GM23338 (cell line): ENCODE results near the gene RALGPS1. TPM values are rescaled to one million over a fixed set of nuclear protein-coding genes. Genes with fewer than 3 reads are reported as not detected.

Source experiments
- ATAC-seq: fragments of 200-7000 bp; cut with Tn5 transposase; 3 replicates; pipeline ENCODE4 v1.9.1; 2020
- DNase-seq: peaks from one replicate; pipeline ENCODE4 v3.0.0-alpha.2; 2015; ENCODE audit warnings: low spot score
- H2AFZ ChIP-seq: fragments of 200-600 bp; sonication (generic); 2 replicates; pipeline ENCODE4 v1.8.0; 2016; ENCODE audit warnings: antibody characterized with exemption, mild to moderate bottlenecking, moderate library complexity
- H3F3A ChIP-seq: fragments of 200-600 bp; sonication (generic); replicated peaks from 2 replicates; pipeline ENCODE4 v1.8.0; 2017; ENCODE audit warnings: antibody characterized with exemption, mixed run types, low read depth
- H3K27ac ChIP-seq: fragments of 200-600 bp; sonication (generic); 2 replicates; pipeline ENCODE4 v1.6.1; 2016; ENCODE audit warnings: low read depth
- H3K27me3 ChIP-seq: fragments of 200-600 bp; sonication (generic); 2 replicates; pipeline ENCODE4 v1.8.0; 2016; ENCODE audit warnings: mild to moderate bottlenecking, mixed run types, moderate library complexity; ENCODE audit not compliant: insufficient read depth
- H3K36me3 ChIP-seq: fragments of 200-600 bp; sonication (generic); 2 replicates; pipeline ENCODE4 v1.8.0; 2016; ENCODE audit warnings: mild to moderate bottlenecking; ENCODE audit not compliant: insufficient read depth
- H3K4me1 ChIP-seq: fragments of 200-600 bp; sonication (generic); 2 replicates; pipeline ENCODE4 v1.8.0; 2016; ENCODE audit warnings: mild to moderate bottlenecking, moderate library complexity; ENCODE audit not compliant: insufficient read depth
- H3K4me2 ChIP-seq: fragments of 200-600 bp; sonication (generic); 2 replicates; pipeline ENCODE4 v1.7.1; 2017; ENCODE audit warnings: mixed run types
- H3K4me3 ChIP-seq: fragments of 200-600 bp; sonication (generic); 2 replicates; pipeline ENCODE4 v1.6.1; 2016; ENCODE audit warnings: mixed run types
- H3K79me2 ChIP-seq: fragments of 200-600 bp; sonication (generic); replicated peaks from 2 replicates; pipeline ENCODE4 v1.8.0; 2017; ENCODE audit warnings: mild to moderate bottlenecking; ENCODE audit not compliant: insufficient read depth
- H3K9me2 ChIP-seq: fragments of 200-600 bp; sonication (generic); 2 replicates; pipeline ENCODE4 v1.8.0; 2017; ENCODE audit not compliant: insufficient read depth
- H4K20me1 ChIP-seq: fragments of 200-600 bp; sonication (generic); replicated peaks from 2 replicates; pipeline ENCODE4 v1.8.0; 2017; ENCODE audit warnings: mild to moderate bottlenecking; ENCODE audit not compliant: insufficient read depth
- H3K27ac Mint-ChIP-seq: 2 replicates; pipeline ENCODE4 v1.8.0; 2020; ENCODE audit warnings: inconsistent platforms, mild to moderate bottlenecking, moderate library complexity, mixed read lengths
- H3K27me3 Mint-ChIP-seq: 3 replicates; pipeline ENCODE4 v1.8.0; 2022; ENCODE audit warnings: low read depth, mild to moderate bottlenecking, moderate library complexity, mixed read lengths, inconsistent platforms; ENCODE audit not compliant: insufficient read depth, poor library complexity
- H3K36me3 Mint-ChIP-seq: 3 replicates; pipeline ENCODE4 v1.8.0; 2021; ENCODE audit warnings: low read depth, mild to moderate bottlenecking, inconsistent platforms, moderate library complexity, mixed read lengths
- H3K4me1 Mint-ChIP-seq: 3 replicates; pipeline ENCODE4 v1.8.0; 2020; ENCODE audit warnings: mild to moderate bottlenecking, inconsistent platforms, mixed read lengths
- H3K4me3 Mint-ChIP-seq: 3 replicates; pipeline ENCODE4 v1.8.0; 2021; ENCODE audit warnings: moderate library complexity, mild to moderate bottlenecking, inconsistent platforms, mixed read lengths
- H3K9me3 Mint-ChIP-seq: 3 replicates; pipeline ENCODE4 v1.8.0; 2020; ENCODE audit warnings: moderate library complexity, mild to moderate bottlenecking, inconsistent platforms, mixed read lengths
- CREB1 ChIP-seq: fragments of 250-450 bp; sonication (Bioruptor Pico); IDR thresholded peaks from 2 replicates; pipeline ENCODE4 v1.5.0; 2020; ENCODE audit warnings: low read depth, mild to moderate bottlenecking, moderate library complexity
- CTCF ChIP-seq, 2 experiments: fragments of 200-600 bp in 1 of 2; sonication (generic) in 1 of 2; conservative IDR thresholded peaks; 2 replicates each; pipeline versions ENCODE4 v1.5.1 to v1.6.1; 2016 to 2017; ENCODE audit warnings: antibody characterized with exemption in 2 of 2, low read depth in 2 of 2, mild to moderate bottlenecking in 2 of 2, moderate library complexity in 1 of 2
- EZH2 ChIP-seq: fragments of 200-600 bp; sonication (generic); IDR thresholded peaks from one replicate; pipeline ENCODE4 v1.8.0; 2017; ENCODE audit warnings: antibody characterized with exemption, mild to moderate bottlenecking, low read depth; ENCODE audit not compliant: unreplicated experiment
- EZH2phosphoT487 ChIP-seq: fragments of 200-600 bp; sonication (generic); IDR thresholded peaks from one replicate; pipeline ENCODE4 v1.8.1; 2018; ENCODE audit warnings: antibody characterized with exemption; ENCODE audit not compliant: unreplicated experiment
- JUNB ChIP-seq: IDR thresholded peaks from one replicate; pipeline ENCODE4 v1.6.1; 2016; ENCODE audit warnings: antibody characterized with exemption; ENCODE audit not compliant: unreplicated experiment
- NANOG ChIP-seq: IDR thresholded peaks from 2 replicates; pipeline ENCODE4 v1.6.1; 2016; ENCODE audit warnings: antibody characterized with exemption, borderline replicate concordance
- POLR2AphosphoS5 ChIP-seq: IDR thresholded peaks from 2 replicates; pipeline ENCODE4 v1.6.1; 2016; ENCODE audit warnings: antibody characterized with exemption, low read depth
- REST ChIP-seq: IDR thresholded peaks from one replicate; pipeline ENCODE4 v1.6.1; 2018; ENCODE audit warnings: antibody characterized with exemption; ENCODE audit not compliant: unreplicated experiment
- STAT1 ChIP-seq: IDR thresholded peaks from one replicate; pipeline ENCODE4 v1.6.1; 2016; ENCODE audit warnings: antibody characterized with exemption; ENCODE audit not compliant: unreplicated experiment
- ZNF114 ChIP-seq: fragments of 250-450 bp; sonication (Bioruptor Pico); IDR thresholded peaks from 2 replicates; pipeline ENCODE4 v1.5.0; 2020; ENCODE audit warnings: mild to moderate bottlenecking, moderate library complexity
- ZNF331 ChIP-seq: fragments of 250-450 bp; sonication (Bioruptor Pico); IDR thresholded peaks from 2 replicates; pipeline ENCODE4 v1.5.0; 2020; ENCODE audit warnings: low read depth, mild to moderate bottlenecking, moderate library complexity
- polyA plus RNA-seq: library from polyadenylated mRNA; unstranded; fragments of >200 nt; fragmentation: Nextera tagmentation; extraction: Ambion mirVana; gene quantifications from 2 replicates; pipeline ENCODE4 v1.2.1, GENCODE V29; 2016
- total RNA-seq: library from RNA; depleted of rRNA; stranded (reverse); fragments of >200 nt; shearing (Covaris generic); gene quantifications from 2 replicates; pipeline ENCODE4 v1.2.3, GENCODE V29; 2014
- TF ChIP-seq, protein P1 (sequence below): fragments of 250-450 bp; sonication (Bioruptor Pico); IDR thresholded peaks from 2 replicates; pipeline ENCODE4 v1.5.0; 2020; ENCODE audit warnings: mild to moderate bottlenecking, moderate library complexity
- TF ChIP-seq, protein P2 (sequence below): IDR thresholded peaks from 2 replicates; pipeline ENCODE4 v1.6.1; 2016; ENCODE audit warnings: antibody characterized with exemption

RALGPS1 gene
- total and polyA plus RNA-seq, 2 experiments from 2014 or later: 18.2 to 57.1 TPM

DNA sequence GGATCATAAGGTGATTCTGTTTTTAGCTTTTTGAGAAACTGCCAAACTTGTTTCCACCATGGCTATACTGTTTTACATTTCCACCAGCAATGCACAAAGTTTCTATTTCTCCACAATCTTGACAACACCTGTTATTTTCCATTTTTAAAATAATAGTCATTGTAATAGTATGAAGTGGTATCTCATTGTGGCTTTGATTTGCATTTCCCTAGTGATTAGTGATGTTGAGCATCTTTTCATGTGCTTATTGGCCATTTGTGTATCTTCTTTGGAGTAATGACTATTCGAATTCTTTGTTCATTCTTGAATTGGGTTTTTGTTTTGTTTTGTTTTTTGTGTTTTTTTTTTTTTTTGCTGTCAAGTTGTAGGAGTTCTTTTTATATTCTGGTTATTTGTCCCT is 354.9 kb downstream of the RALGPS1 start:
- Mint-ChIP-seq H3K9me3 (no peaks in the 10 kb centered on the region), H3K4me1 (peaks cover 7% of the 10 kb centered on the region; the same call in 2 of the 3 replicates), H3K4me3 (no peak overlapping the region), H3K27me3 (no peaks in the 10 kb centered on the region), H3K36me3 (peaks cover 6% of the 10 kb centered on the region; the same call in 2 of the 3 replicates), H3K27ac (no peak overlapping the region)
- H3K36me3 ChIP-seq: no peaks in the 10 kb centered on the region
- DNase-seq: no peak
- H4K20me1 ChIP-seq: no peaks in the 10 kb centered on the region
- H3K79me2 ChIP-seq: no peaks in the 10 kb centered on the region
- TF ChIP-seq, protein P1, sequence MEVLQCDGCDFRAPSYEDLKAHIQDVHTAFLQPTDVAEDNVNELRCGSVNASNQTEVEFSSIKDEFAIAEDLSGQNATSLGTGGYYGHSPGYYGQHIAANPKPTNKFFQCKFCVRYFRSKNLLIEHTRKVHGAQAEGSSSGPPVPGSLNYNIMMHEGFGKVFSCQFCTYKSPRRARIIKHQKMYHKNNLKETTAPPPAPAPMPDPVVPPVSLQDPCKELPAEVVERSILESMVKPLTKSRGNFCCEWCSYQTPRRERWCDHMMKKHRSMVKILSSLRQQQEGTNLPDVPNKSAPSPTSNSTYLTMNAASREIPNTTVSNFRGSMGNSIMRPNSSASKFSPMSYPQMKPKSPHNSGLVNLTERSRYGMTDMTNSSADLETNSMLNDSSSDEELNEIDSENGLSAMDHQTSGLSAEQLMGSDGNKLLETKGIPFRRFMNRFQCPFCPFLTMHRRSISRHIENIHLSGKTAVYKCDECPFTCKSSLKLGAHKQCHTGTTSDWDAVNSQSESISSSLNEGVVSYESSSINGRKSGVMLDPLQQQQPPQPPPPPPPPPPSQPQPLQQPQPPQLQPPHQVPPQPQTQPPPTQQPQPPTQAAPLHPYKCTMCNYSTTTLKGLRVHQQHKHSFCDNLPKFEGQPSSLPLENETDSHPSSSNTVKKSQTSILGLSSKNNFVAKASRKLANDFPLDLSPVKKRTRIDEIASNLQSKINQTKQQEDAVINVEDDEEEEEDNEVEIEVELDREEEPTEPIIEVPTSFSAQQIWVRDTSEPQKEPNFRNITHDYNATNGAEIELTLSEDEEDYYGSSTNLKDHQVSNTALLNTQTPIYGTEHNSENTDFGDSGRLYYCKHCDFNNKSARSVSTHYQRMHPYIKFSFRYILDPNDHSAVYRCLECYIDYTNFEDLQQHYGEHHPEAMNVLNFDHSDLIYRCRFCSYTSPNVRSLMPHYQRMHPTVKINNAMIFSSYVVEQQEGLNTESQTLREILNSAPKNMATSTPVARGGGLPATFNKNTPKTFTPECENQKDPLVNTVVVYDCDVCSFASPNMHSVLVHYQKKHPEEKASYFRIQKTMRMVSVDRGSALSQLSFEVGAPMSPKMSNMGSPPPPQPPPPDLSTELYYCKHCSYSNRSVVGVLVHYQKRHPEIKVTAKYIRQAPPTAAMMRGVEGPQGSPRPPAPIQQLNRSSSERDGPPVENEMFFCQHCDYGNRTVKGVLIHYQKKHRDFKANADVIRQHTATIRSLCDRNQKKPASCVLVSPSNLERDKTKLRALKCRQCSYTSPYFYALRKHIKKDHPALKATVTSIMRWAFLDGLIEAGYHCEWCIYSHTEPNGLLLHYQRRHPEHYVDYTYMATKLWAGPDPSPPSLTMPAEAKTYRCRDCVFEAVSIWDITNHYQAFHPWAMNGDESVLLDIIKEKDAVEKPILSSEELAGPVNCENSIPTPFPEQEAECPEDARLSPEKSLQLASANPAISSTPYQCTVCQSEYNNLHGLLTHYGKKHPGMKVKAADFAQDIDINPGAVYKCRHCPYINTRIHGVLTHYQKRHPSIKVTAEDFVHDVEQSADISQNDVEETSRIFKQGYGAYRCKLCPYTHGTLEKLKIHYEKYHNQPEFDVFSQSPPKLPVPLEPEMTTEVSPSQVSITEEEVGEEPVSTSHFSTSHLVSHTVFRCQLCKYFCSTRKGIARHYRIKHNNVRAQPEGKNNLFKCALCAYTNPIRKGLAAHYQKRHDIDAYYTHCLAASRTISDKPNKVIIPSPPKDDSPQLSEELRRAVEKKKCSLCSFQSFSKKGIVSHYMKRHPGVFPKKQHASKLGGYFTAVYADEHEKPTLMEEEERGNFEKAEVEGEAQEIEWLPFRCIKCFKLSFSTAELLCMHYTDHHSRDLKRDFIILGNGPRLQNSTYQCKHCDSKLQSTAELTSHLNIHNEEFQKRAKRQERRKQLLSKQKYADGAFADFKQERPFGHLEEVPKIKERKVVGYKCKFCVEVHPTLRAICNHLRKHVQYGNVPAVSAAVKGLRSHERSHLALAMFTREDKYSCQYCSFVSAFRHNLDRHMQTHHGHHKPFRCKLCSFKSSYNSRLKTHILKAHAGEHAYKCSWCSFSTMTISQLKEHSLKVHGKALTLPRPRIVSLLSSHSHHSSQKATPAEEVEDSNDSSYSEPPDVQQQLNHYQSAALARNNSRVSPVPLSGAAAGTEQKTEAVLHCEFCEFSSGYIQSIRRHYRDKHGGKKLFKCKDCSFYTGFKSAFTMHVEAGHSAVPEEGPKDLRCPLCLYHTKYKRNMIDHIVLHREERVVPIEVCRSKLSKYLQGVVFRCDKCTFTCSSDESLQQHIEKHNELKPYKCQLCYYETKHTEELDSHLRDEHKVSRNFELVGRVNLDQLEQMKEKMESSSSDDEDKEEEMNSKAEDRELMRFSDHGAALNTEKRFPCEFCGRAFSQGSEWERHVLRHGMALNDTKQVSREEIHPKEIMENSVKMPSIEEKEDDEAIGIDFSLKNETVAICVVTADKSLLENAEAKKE (CRISPR knock-in tag): no peak
- TF ChIP-seq JUNB: no peak
- TF ChIP-seq STAT1: no peak
- TF ChIP-seq ZNF114: no peak
- no peak for TF ChIP-seq POLR2AphosphoS5
- TF ChIP-seq NANOG: no peak
- TF ChIP-seq EZH2: no peak
- no peak for TF ChIP-seq EZH2phosphoT487
- TF ChIP-seq, protein P2, sequence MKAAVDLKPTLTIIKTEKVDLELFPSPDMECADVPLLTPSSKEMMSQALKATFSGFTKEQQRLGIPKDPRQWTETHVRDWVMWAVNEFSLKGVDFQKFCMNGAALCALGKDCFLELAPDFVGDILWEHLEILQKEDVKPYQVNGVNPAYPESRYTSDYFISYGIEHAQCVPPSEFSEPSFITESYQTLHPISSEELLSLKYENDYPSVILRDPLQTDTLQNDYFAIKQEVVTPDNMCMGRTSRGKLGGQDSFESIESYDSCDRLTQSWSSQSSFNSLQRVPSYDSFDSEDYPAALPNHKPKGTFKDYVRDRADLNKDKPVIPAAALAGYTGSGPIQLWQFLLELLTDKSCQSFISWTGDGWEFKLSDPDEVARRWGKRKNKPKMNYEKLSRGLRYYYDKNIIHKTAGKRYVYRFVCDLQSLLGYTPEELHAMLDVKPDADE: no peak
- TF ChIP-seq REST: no peak
- no peak for TF ChIP-seq ZNF331 (CRISPR knock-in tag)
- no peak for TF ChIP-seq CTCF (conservative IDR thresholded peaks at IDR 0.05; ENCODE audit: low read depth in 2 of 2)
- TF ChIP-seq CREB1: no peak
- H3K9me2 ChIP-seq: no peaks in the 10 kb centered on the region
- H2AFZ ChIP-seq: no peak overlapping the region
- H3F3A ChIP-seq: no peaks in the 10 kb centered on the region
- H3K27ac ChIP-seq: no peak overlapping the region
- no peaks in the 10 kb centered on the region for H3K27me3 ChIP-seq
- ATAC-seq: no peak
- 0 out of 2 replicates have a peak, but pooled peaks cover 5% of the 10 kb centered on the region for H3K4me1 ChIP-seq
- no peak overlapping the region for H3K4me3 ChIP-seq
- no peak overlapping the region for H3K4me2 ChIP-seq
